HG02571 (cell line): ENCODE data around the gene HSPBP1.

Experiments
- ATAC-seq: cut with Tn5 transposase; IDR thresholded peaks from one replicate; pipeline ENCODE4 v1.9.1; 2021; ENCODE audit warnings: mild to moderate bottlenecking, moderate library complexity; ENCODE audit not compliant: unreplicated experiment

Gene HSPBP1

DNA sequence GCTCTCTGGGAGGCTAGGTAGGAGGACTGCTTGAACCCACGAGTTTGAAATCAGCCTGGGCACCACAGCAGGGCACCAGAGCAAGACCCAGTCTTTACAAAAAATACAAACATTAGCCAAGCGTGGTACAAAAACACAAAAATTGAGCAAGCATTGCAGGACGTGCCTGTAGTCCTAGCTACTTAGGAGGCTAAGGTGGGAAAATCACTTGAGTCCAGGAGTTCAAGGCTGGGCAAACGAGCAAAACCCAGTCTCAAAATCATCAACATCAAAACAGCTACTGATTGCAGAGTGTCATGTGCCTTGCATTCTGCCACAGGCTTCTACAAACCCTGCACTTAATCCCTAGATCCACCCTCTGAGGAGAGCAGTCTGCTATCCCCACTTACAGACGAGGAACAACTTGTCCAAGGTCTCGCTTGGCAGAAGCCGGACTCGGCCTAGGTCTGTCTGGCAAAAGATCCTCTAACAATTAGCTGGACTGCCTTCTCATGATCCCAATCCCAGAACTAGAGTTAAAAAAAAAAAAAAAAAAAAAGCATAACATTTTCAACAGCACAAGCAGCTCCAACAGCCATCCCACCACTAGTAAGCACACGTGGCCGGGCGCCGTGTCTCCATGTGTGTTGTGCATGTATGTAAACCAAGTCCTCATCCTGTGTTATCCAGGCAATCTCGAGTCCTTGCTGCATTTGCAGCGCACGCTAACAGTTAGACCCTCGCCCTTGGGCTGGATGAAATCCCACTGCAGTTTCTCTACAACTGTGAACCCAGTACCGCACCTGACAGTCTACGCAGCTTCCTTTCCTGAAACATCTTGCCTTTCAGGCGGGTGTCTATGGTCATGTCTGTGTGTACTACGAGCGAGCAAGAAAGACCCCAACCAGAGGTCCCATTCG lies 23.1 kb downstream of the HSPBP1 start:
- no peak for ATAC-seq

DNA sequence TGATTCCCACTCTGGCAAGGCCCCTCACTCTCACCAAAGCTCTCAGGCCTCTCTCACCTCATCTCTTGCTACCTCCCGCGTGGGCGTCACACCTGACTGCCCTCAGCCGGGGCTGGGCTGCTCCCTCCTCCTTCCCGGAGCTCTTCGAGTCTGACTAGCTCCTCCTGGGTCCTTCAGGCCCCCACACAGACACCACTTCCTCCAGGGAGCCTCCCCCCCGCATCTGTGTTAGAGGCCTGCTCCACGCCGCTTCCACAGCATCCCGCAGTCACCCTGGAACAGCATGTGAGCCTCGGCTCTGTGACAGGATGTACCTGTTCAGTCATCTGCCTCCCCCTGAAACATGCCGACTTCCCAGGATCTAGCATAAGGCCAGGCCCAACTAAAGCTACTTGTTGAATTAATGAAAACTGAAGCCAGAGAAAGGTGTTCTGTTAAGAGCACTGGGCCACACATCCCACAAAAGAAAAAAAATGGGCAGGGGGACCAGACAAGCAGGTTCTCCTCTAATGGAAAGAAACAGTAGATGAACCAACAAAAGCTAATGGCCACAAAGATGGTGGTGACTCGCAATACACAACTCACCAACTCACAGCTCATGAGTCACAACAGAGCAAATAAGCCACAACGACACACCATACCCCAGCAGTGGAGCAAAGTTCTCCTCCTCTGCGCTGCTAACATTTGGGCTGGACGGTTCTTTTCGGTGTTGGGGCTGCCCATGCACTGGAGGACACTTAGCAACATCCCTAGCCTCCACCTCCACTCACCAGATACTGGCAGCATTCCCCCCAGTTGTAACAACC lies 24.1 kb downstream of the HSPBP1 start:
- no peak for ATAC-seq

DNA sequence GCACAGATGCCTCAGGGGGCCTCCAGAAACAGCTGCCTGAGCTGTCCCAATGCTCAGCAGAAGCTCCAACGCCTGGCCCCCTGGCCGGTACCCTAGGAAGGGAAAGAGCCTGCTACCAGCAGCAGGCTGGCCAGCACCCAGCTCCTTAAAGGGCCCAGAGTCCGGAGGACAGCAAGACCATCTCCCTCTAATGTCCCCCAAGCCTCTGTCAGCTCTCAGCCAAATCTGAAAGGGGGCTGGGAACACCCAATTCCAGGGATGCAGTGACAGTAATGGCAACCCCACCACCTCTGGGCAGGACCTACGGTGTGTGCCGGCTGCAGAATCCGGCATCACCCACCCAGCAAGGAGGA lies 25.3 kb downstream of the HSPBP1 start:
- ATAC-seq = no peak

DNA sequence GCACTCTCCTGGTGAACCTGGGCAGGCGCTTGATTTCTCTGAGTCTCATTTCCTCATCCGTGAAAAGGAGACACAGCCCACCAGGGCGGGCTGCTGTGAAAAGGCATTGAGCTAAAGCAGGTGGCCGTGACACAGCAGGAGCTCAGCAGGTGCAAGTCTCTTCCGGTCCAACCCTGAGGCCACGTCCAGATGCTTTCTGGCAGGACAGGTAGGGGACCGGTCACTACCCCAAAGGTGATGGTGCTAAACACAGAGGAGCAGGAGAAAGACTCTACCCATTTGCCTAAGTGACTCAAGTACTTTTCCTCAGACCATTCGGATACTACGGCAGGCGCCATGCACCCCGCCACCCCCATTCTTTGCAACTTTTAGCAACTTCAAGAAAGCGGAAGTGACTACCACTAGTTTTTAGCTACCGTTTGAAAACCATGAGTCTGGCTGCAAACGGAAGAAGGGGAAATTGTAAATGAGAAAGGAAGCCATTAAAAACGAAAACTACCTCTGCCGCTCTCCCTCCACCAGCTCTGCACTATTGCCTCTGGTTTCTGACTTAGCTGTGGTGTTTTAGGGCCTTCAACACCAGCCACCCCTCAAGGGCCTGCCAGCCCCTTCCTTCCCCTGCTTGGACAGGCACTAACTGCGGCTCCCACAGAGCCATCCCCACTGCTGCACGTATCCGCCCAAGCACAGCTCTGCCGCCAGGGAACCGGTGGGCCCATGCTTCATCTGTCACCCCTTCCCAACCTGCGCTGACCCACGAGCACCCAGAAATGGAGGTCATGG lies 25.9 kb downstream of the HSPBP1 start:
- ATAC-seq = no peak

DNA sequence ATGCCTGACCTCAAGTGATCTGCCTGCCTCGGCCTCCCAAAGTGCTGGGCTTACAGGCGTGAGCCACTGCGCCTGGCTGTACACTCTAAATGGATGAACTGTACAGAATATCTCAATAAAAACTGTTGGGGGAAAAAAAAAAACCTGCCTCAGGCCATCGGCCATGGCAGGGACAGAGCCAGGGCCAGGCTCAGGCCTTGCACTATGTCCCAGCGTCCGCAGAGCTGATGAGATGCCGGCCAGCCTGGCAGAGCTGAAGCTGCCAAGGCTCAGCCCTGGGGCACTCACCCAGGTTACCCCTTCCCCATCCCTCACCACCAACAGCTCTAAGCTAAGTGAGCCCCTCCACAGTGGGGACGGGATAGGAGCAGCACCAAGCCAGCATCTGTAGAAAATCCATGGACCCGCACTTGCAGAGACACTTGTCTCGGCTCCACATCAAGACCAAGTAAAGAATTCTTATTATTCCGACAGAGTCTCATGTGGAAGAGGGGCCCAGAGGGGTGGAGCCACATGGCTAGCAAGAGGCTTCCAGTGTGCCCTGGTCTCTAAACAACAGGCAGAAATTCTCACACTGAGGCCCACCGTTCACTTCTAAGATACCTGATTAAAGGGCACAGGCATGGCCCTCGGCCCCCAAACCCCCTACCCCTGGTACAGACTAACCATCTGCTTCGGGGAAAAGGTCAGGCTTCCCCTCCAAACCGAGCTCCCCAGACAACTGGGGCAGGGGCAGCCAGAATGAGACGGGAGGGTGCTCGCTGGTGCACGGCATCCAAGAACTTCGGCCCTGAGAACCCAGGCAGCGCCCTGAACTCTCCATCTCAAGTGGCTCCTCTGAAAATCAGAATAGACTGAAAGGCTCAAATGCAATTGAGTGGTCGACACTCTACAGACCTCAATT lies 26.9 kb downstream of the HSPBP1 start:
- no peak for ATAC-seq

DNA sequence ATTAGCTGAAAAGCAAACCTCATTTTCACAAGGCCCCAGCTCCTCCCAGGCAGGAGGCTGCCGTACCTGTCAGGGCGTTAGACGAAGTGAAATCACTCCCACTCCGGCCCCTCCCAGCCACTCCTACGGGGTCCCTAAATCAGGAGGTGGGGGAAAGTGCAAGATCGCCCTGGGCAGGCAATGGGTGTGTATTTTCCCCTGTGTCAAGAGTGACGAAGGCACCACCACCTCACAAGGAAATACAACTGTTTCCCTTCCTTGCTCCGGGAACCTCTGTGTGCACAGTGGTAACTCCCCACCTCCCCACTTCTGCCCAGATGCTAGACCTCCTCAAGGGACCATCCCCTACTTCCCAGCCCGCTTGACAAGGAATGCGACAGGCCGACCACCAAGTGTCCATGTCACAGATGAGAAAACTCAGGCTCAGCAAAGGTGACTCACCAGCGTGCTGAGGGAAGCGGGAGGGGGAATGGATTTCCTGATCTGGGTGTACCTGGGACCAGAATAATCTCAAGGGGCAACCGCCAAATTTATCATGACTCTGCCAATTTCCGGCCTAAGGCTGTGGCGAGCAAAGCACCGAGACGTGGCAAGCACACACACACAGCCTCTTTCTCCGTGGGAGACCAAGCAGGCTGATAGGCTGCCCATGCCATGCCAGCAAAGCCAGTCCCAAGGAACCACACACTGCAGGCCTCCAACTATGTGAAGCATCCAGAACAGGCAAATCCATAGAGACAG lies 28.4 kb downstream of the HSPBP1 start:
- ATAC-seq = no peak

DNA sequence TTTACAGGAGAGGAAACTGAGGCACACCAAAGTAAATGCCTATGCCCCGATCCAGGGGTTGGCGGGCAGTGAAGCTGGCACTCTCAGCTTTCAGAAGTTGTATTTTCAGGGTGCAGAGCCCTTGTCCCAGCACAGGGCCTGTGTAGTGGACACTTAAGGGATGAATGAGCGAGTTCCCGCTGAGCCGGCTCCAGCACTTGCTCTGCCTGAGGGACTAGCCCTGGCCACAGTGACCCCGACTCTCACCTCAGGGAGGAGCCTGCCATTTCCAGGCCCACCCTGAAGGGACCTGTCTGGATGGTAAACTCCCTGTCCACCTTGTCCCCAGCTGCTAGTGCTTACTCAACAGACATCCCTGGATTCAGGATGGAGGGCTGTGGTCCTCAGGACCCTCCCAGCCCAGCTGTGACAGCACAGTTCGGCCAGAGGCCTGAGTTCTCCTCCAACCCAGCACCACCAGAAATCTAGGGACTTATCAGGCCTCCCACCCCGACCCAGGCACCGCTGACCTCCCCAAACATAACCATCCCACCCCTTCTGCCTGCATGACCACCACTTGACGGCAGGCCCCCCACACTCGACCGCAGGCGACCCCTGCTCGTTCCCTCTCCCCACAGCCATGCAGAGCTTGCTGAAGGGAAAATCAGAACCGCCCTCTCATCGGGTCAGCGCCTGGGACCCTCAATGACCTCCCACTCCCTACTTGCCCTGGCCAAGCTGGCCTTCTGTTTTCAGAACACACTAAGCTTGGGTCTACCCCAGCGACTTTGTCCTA lies 29.5 kb downstream of the HSPBP1 start:
- ATAC-seq = no peak

DNA sequence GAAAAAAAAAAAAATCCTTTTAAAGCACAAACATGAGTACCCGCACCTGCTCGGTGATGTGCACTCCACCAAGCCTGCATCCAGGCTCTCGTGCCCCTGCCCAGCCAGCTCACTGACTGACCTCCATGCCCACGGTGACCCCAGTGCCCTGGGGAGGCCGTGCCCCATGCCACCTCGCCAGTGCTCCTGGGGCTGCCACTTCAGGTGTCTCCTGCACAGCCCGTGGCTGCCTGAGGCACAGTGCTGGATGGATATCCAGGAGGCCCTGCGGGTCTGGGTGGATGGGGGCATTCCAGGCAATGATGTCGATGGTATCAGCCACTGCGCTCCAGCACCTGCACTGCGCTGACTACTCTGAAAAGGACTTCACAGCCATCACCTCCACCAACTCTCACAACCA lies 30.1 kb downstream of the HSPBP1 start:
- ATAC-seq = no peak

DNA sequence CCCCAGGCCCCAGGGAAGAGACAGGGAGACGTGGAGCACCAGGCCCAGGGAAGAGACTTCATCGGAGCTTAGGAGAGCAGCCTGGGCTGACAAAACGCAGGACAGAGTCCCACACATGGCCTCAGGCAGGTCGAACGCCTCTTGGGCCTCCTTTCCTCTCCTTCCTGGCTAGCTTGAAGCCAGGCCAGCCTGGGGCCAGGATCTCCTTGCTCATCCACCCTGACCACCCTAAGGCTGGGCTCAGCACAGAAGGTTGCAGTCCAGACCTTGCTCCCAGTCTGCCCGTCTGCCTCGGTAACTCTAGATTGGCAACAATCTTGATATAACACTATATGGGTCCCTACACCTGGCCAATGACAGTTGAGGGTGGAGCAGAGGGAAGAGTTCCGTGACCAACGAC lies 31.2 kb downstream of the HSPBP1 start:
- no peak for ATAC-seq

DNA sequence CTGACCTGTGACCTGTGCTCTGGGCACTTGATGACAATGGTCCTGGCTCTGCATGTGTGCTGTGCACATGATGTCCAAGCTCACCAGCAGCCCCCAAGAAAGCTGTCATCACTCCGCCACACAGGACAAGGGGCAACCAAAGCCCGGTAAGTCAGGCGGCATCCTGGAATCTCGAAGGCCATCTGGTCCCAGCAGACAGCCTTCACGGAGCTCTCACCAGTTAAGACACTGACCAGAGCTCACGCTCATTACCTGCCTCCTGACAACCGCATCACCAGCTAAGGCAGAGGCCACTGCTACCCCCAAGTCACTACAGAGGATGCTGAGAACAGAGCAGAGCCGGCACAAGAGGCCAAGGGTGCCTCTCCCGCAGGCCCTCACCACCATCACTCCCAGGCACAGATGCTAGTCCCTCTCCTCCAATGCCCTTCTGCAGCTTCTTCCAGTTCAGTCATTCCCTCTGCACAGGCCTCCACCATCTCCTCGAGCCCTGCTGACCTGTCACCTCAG lies 31.7 kb downstream of the HSPBP1 start:
- ATAC-seq = no peak

DNA sequence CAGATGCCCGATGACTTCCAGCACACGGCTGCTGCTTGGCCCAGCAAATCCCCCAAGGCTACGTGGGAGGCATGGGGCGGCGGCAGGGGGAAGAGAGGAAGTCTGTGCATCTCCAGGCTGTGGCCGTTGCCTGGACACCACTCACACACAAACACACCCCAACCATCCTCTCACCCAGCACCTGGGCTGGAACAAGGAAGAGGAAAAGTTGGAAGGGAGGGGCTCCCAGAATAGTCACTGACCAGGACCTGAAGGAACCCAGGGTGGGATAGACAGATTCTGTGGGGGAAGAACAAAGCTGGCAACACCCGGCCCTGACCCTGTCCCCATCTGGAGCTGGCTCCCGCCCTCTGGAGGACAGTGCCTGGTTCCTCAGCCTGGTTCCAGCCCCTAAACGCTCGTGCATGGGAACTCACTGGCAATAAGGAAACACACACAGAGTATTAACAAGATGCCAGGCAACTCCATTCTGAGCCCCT lies 32.2 kb downstream of the HSPBP1 start:
- no peak for ATAC-seq

DNA sequence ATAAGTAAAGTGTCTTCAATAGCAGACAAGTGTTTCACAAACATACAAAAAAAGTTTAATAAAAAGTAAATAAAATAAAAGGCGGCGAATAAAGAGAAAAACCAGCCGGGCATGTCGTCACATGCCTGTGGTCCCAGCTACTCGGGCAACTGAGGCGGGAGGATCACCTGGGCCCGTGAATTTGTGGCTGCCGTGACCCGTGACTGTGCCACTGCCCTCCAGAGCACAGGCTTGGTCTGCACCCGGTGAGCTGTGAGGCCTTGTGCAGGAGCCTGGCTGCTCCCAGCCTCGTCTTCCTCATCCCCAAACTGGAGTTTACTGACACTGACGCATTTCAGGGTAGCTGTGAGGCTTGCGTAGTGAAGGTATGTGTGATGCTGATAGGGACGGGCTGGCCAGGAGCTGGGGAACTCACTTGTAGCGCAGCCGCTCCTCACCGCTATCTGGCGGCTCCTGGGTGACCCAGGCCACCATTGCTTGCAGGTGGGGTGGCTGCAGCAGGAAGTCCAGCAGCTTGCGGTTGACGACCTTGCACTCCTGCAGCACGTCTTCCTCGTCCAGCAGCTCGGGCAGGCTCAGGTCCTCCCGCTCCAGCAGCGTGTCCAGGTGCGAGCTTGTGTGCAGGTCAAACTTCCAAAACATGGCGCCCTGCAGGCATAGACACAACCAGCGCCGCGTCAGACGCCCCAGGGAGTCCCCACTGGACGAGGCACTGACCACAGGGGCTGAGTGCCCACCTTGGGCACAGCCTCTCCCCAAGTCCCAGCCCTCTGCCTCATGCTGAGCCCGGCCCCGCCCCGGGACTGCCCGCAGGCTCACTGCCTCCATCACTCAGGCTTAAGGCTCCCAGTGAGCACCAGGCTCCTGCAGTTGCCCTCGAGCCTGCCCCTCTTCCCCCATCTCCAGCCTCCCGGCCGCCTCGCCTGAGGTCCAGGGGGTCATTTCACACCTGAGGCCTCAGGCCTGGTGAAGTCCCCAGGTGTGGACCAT lies 33.2 kb downstream of the HSPBP1 start:
- ATAC-seq = no peak

DNA sequence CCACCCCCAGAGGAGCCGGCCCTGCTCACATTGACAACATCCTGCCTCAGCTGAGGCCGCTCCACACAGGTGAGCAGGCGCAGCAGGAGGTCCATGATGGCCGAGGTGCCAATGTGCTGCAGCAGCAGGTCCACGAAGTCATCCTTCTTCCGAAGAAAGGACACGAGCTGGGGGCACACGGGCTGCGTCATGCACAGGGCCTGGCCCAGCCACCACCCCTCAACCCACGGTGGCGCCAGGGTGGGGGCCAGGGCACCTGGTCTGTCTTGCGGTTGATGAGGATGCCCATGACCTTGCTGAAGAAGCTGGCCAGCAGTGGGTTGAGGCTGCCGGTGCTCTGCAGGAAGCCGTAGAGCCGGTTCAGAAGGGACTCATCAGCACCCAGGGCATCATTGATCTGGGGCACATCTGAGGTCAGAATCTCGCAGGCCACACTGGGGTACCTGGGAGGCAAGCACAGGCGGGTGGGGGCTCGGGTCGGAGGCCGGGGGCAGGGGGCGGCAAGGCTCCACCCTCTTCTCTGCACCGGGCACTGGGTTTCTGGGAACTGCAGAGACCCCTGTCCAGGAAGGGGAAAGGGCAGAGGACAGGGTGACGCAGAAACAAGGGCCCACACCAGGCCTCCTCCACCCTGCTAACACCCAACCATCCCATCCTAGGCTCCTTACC lies 34.5 kb downstream of the HSPBP1 start:
- no peak for ATAC-seq

DNA sequence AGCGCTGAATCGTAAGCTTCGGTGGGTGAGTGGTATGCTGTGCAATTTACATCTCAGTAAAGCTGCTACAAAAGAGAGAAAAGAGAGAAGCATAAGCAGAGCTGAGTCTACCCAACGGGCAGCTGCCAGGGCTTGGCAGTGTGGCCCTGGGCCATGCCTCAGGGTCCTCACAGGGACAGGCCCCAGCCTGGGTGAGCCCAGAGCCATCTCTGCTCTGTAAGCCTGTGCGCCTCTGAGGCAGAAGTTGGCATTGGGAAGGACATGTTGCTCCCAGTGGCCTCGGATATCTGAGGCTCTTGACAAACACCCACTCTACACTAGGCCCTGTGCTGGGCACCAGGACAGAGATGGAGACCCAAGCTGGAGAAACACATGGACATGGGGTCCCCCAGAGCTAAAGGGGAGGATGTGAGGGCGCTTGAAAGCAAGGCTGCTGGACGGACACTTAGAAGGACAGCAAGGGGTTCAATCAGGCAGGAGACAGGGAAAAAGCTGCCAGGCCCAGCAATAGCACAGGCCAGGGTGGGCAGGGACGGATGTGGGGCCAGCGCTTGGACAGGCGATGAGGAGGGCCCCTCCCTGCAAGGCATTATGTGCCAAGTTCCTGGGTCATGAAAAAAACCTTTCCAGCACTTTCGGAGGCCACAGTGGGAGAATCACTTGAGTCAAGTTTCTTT lies 35.8 kb downstream of the HSPBP1 start:
- ATAC-seq = no peak

DNA sequence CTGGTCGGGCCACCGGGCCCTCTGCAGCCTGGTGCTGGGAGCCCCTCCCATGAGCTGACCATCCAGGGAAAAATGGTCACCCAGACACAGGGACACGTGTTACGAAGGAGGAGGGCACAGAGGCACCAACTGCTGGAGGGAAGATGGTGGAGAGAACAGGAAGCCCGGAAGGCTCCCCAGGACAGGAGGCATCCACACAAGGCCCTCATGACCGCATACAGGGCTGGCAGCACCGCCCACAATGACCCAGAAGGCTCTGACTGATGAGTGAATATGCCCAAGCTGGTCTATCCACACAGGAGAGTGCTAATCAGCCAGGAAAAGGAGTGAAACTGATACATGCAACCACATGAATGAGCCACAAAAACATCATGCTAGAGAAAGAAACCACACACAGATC lies 37.4 kb downstream of the HSPBP1 start:
- ATAC-seq = no peak

DNA sequence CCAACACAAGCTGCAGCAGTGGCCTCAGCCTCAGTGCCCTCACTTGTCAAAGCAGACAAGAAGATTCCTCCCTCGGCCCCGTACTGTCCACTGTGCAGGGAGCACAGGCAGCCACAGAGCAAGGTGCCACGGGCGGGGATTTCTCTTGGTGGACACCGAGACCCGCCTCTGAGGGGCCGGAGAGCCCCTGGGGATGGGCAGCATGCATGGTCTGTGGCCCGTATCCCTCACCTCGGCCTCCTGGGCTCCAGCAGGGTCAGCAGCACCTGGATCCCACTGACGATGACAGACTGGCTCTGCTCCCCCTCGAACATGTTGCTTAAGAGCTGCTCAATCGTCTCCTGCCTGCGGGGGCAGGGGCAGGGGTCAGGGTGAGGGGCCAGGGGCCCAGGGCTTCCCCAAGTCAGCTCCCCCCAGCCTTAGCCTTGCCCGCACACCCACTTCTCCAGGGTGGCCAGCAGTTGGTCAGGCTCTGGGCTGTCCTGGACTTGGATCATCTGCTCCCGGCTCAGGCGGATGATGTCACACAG lies 37.9 kb downstream of the HSPBP1 start:
- no peak for ATAC-seq
